Esophagus squamous epithelium (tissue), 5 donors: ENCODE measurements around the gene RGS4. TPM values are rescaled to one million over a fixed set of nuclear protein-coding genes. Genes with fewer than 3 reads are reported as not detected.

Experiments
- DNase-seq: peaks from one replicate; lab custom pipeline; 2025; lab: John Stamatoyannopoulos, UW
- H3K27ac ChIP-seq, 4 donors: fragments of 200-600 bp; sonication (generic); one replicate each; pipeline ENCODE4 v1.5.1; 2016 to 2019; ENCODE audit warnings: mild to moderate bottlenecking in 1 of 4
- H3K27me3 ChIP-seq, 4 donors: fragments of 200-600 bp; sonication (generic); 1 replicate in 3 of 4; 2 replicates in 1 of 4; pipeline versions ENCODE4 v1.5.1 to v1.6.0; 2017 to 2021; ENCODE audit warnings: antibody characterized with exemption in 1 of 4
- H3K36me3 ChIP-seq, 3 donors: fragments of 200-600 bp; sonication (generic); one replicate each; pipeline ENCODE4 v1.5.1; 2016 to 2019
- H3K4me1 ChIP-seq, 3 donors: fragments of 200-600 bp; sonication (generic); one replicate each; pipeline ENCODE4 v1.5.1; 2017 to 2019
- H3K4me3 ChIP-seq, 4 donors: fragments of 200-600 bp; sonication (generic); 1 replicate in 3 of 4; 2 replicates in 1 of 4; pipeline ENCODE4 v1.5.1; 2016 to 2019; ENCODE audit warnings: mild to moderate bottlenecking in 2 of 4, moderate library complexity in 1 of 4
- H3K9me3 ChIP-seq, 3 donors: fragments of 200-600 bp; sonication (generic); one replicate each; pipeline ENCODE4 v1.5.1; 2016 to 2019
- CTCF ChIP-seq, 6 experiments: fragments of 450-650 bp in 4 of 6; fragments of 200-600 bp in 2 of 6; sonication (generic) in 2 of 6; IDR thresholded peaks; one replicate each; pipeline ENCODE4 v1.5.1; 2016 to 2019; ENCODE audit warnings: antibody characterized with exemption in 6 of 6, mild to moderate bottlenecking in 4 of 6, moderate library complexity in 4 of 6
- POLR2A ChIP-seq, 4 donors: fragments of 450-650 bp; IDR thresholded peaks; one replicate each; pipeline ENCODE4 v1.6.1; 2017; ENCODE audit warnings: antibody characterized with exemption in 4 of 4, mild to moderate bottlenecking in 4 of 4, moderate library complexity in 3 of 4
- WGBS, 2 donors: methylation state at CpG; one replicate each; pipeline ENCODE4 v1.1.5; 2018; 5-methylcytosine and 5-hydroxymethylcytosine counted together
- intact Hi-C: fragments of 100-400 bp; cut with DNase I; formaldehyde crosslinking; loops from one replicate; pipeline ENCODE4 v1.15.0; 2022
- total RNA-seq, 4 donors: library from RNA; depleted of rRNA; stranded (reverse); fragments of >200 nt; gene quantifications; one replicate each; pipeline ENCODE4 v1.1.0, GENCODE V29; 2016
- donor health status: DM: yes; HTN: yes; CAD: no.

RGS4 gene
- total RNA-seq, 4 donors from 2014 or later: 0.26 to 1.5 (median 0.70) TPM; not detected in 1

- H3K4me3 ChIP-seq: no peak overlapping the region
These were observed 51.2 kb downstream of the RGS4 start for GRCh38 chr1:163120372-163120771.

GRCh38 chr1:163124812-163125211 lies 55.7 kb downstream of the RGS4 start:
- TF ChIP-seq CTCF (IDR thresholded peaks at IDR 0.05) (no peak), POLR2A (IDR thresholded peaks at IDR 0.05) (no peak)
- 58 to 65% methylated on average over 4 of the region's 4 CpGs for WGBS, 2 donors
- no peak for DNase-seq
- Histone ChIP-seq H3K4me1 (no peaks in the 10 kb centered on the region), H3K9me3 (no peaks in the 10 kb centered on the region), H3K27ac (no peak overlapping the region), H3K4me3 (no peak overlapping the region), H3K27me3 (no peaks in the 10 kb centered on the region), H3K36me3 (no peaks in the 10 kb centered on the region)
- intact Hi-C loops: no loop called here

More at GRCh38 chr1:163120372-163120771, 51.2 kb downstream of the RGS4 start:
- H3K27ac ChIP-seq: no peak overlapping the region
- no peaks in the 10 kb centered on the region for H3K36me3 ChIP-seq
- no peak for TF ChIP-seq POLR2A (IDR thresholded peaks at IDR 0.05)
- no peak for TF ChIP-seq CTCF (IDR thresholded peaks at IDR 0.05)
- WGBS, 2 donors: 7 to 56% methylated on average over 1 of the region's 1 CpG
- no peaks in the 10 kb centered on the region for H3K27me3 ChIP-seq
- no peaks in the 10 kb centered on the region for H3K9me3 ChIP-seq
- no peak for DNase-seq
- intact Hi-C loops: no loop called here
- no peaks in the 10 kb centered on the region for H3K4me1 ChIP-seq

Other genes with a start within 250 kb of the RGS4 start
- 1 to 10 TPM; 1.5 to 4.8 (median 2.3) TPM for gene CCDC190, start 208.2 kb upstream of the RGS4 start, total RNA-seq
- 10 to 100 TPM; 11.3 to 55.7 (median 23.3) TPM for gene RGS5, start 133.6 kb downstream of the RGS4 start, total RNA-seq